DMS114 treated with DMSO at 0.1 percent for 48 hours (cell line): ENCODE data around the gene ARHGEF5.
"Not testable (repeated sequence)": the region's sequence is repeated elsewhere in the genome, so short reads cannot be mapped to it uniquely, and the experiment has no call there.

Experiments used
- DNase-seq: peaks from one replicate; lab custom pipeline; 2025; ENCODE audit not compliant: unreplicated experiment; lab: John Stamatoyannopoulos, UW

Gene ARHGEF5

GRCh38 chr7:144418931-144419330 lies 63.7 kb downstream of the ARHGEF5 start:
- not testable (repeated sequence) for DNase-seq

- not testable (repeated sequence) for DNase-seq
These were observed 72.3 kb downstream of the ARHGEF5 start for GRCh38 chr7:144427539-144427938.

- DNase-seq, result no peak
These were observed 73.2 kb downstream of the ARHGEF5 start for GRCh38 chr7:144428431-144428830.
